ENCODE results near the gene TRAF7. TPM values are rescaled to one million over a fixed set of nuclear protein-coding genes. Genes with fewer than 3 reads are reported as not detected.
A peak's percentile ranks its signal among the peaks of the same experiment; 100 is the strongest.

The TRAF7 gene
- total and polyA plus RNA-seq, 2 of the 13 experiments (the other 11 are each of a cell fraction or from before 2014, with no cell fraction given), result 47.9 to 65.6 TPM

GRCh38 chr16:2155091-2155950, at the start of gene TRAF7 (continued):
- TF ChIP-seq ZNF570 (CRISPR knock-in tag; IDR thresholded peaks at IDR 0.05; ENCODE audit: borderline replicate concordance) (no peak), RNF2 (conservative IDR thresholded peaks at IDR 0.05; ENCODE audit: low read depth) (no peak), NAIF1 (CRISPR knock-in tag; IDR thresholded peaks at IDR 0.05; ENCODE audit: borderline replicate concordance) (no peak), ZNF652 (CRISPR knock-in tag; IDR thresholded peaks at IDR 0.05; ENCODE audit: borderline replicate concordance, low read depth) (no peak), HMG20B (CRISPR knock-in tag; conservative IDR thresholded peaks at IDR 0.05) (no peak), EP300 (IDR thresholded peaks at IDR 0.05; ENCODE audit: low read depth in 2 of 2, low read length in 2 of 2) (peak; percentile 4 to 14; a peak in 1 of 4 replicates), EP300 (CRISPR knock-in tag; IDR thresholded peaks at IDR 0.05; ENCODE audit: borderline replicate concordance) (peak; percentile 27; the same call in 1 of the 2 replicates), HIC2 (CRISPR knock-in tag; IDR thresholded peaks at IDR 0.05; ENCODE audit: low read depth) (no peak), MED8 (CRISPR knock-in tag; IDR thresholded peaks at IDR 0.05; ENCODE audit: insufficient replicate concordance) (peak; percentile 63), KLF9 (CRISPR knock-in tag; IDR thresholded peaks at IDR 0.05; ENCODE audit: low read depth) (0 out of 2 replicates have a peak, but pooled peaks have one; percentile 70), ETV5 (CRISPR knock-in tag; IDR thresholded peaks at IDR 0.05; ENCODE audit: borderline replicate concordance) (peak; percentile 84), ARNT2 (CRISPR knock-in tag; IDR thresholded peaks at IDR 0.05; ENCODE audit: low read depth) (peak; percentile 70; the same call in 1 of the 2 replicates), ZNF576 (CRISPR knock-in tag; IDR thresholded peaks at IDR 0.05) (no peak), KDM1A (CRISPR knock-in tag; IDR thresholded peaks at IDR 0.05) (no peak), POLR2G (IDR thresholded peaks at IDR 0.05; ENCODE audit: low read depth, low read length) (peak; percentile 100), SNAPC2 (CRISPR knock-in tag; IDR thresholded peaks at IDR 0.05) (peak; percentile 78; the same call in 1 of the 2 replicates), ZNF10 (CRISPR knock-in tag; IDR thresholded peaks at IDR 0.05; ENCODE audit: borderline replicate concordance, low read depth) (no peak), DRAP1 (CRISPR knock-in tag; IDR thresholded peaks at IDR 0.05) (peak; percentile 100), ZBTB34 (CRISPR knock-in tag; IDR thresholded peaks at IDR 0.05) (no peak; the same call in 1 of the 2 replicates), ZNF703 (CRISPR knock-in tag; IDR thresholded peaks at IDR 0.05; ENCODE audit: borderline replicate concordance) (no peak; the same call in 1 of the 2 replicates), CREB1 (IDR thresholded peaks at IDR 0.05) (peak; percentile 91), CREB1 (CRISPR knock-in tag; IDR thresholded peaks at IDR 0.05) (peak; percentile 87)
- TF ChIP-seq, protein P1, sequence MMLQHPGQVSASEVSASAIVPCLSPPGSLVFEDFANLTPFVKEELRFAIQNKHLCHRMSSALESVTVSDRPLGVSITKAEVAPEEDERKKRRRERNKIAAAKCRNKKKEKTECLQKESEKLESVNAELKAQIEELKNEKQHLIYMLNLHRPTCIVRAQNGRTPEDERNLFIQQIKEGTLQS (CRISPR knock-in tag; IDR thresholded peaks at IDR 0.05), result peak; percentile 44; the same call in 1 of the 2 replicates
- TF ChIP-seq, protein P2, sequence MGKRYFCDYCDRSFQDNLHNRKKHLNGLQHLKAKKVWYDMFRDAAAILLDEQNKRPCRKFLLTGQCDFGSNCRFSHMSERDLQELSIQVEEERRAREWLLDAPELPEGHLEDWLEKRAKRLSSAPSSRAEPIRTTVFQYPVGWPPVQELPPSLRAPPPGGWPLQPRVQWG (CRISPR knock-in tag; IDR thresholded peaks at IDR 0.05; ENCODE audit: borderline replicate concordance, low read depth), result no peak
